GM20000 (cell line): ENCODE measurements around the gene MAGIX.

ENCODE experiments used
- DNase-seq: peaks from one replicate; pipeline ENCODE4 v3.0.0; 2012; ENCODE audit warnings: low spot score
- TF ChIP-seq, protein P1 (sequence below): IDR thresholded peaks from 2 replicates; pipeline ENCODE4 v1.5.1; 2012; ENCODE audit warnings: mild to moderate bottlenecking, control low read depth; ENCODE audit errors: extremely low read depth, missing control alignments

MAGIX gene

DNA sequence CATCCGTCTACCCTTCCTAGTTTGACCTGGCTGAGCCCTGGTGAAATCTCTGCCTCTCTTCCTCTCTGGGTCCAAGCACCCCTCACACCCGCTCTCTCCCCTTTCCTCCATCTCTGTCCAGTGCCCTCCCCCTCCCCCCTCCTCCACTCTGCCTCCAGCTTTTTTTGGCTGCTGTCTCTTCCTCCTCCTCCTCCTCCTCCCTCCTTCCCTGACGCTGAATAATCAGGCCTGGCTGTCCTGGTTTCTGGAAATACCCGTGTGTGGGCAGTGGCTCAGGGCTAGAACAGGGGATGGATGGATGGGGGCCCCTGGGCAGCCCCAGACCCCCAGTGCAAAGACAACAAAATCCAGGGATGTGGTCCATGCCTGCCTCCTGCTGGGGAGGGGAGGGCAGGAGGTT is 42.2 kb downstream of the MAGIX start:
- TF ChIP-seq, protein P1, sequence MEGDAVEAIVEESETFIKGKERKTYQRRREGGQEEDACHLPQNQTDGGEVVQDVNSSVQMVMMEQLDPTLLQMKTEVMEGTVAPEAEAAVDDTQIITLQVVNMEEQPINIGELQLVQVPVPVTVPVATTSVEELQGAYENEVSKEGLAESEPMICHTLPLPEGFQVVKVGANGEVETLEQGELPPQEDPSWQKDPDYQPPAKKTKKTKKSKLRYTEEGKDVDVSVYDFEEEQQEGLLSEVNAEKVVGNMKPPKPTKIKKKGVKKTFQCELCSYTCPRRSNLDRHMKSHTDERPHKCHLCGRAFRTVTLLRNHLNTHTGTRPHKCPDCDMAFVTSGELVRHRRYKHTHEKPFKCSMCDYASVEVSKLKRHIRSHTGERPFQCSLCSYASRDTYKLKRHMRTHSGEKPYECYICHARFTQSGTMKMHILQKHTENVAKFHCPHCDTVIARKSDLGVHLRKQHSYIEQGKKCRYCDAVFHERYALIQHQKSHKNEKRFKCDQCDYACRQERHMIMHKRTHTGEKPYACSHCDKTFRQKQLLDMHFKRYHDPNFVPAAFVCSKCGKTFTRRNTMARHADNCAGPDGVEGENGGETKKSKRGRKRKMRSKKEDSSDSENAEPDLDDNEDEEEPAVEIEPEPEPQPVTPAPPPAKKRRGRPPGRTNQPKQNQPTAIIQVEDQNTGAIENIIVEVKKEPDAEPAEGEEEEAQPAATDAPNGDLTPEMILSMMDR: no peak
- DNase-seq: no peak

DNA sequence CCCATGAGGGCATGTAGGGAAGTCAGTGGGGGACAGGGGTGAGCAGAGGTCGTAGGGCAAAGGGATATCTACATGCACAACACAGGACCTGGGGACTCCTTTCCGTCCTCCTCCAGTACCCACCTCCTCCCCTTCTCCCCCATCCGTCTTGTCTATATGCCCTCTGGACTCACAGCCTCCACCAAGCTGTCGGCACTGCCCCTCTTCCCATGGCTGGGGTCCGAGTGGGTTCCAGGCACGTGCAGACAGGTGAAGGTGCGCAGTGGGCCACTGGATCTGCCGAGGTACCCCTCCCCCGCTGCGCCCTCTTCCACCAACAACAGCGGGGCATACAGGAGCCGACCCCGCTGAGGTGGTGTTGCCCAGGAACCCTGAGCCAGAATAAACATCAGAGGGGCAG is 42.9 kb downstream of the MAGIX start:
- no peak for DNase-seq

DNA sequence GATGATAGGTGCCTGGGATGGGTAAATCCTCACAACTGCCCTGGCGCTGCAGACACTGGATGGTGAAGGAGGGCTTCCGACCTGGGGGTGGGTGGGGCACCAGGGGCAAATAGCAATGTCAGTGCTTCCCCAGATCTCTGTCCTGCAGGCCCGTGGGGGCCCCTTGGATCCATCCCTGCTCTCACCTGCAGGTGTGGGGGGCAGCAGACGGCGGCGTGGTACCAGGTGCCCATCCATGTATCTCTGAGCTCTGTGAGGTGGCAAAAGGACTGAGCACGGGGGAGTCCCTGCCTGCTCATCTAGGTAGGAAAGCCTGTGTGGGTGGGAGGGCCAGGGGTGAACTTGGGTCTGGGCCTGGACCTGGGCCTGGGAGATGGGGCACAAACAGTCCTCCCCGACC is 44.0 kb downstream of the MAGIX start:
- TF ChIP-seq, protein P1: no peak
- DNase-seq: no peak

More for the DNA sequence above, 42.9 kb downstream of the MAGIX start:
- TF ChIP-seq, protein P1: no peak

DNA sequence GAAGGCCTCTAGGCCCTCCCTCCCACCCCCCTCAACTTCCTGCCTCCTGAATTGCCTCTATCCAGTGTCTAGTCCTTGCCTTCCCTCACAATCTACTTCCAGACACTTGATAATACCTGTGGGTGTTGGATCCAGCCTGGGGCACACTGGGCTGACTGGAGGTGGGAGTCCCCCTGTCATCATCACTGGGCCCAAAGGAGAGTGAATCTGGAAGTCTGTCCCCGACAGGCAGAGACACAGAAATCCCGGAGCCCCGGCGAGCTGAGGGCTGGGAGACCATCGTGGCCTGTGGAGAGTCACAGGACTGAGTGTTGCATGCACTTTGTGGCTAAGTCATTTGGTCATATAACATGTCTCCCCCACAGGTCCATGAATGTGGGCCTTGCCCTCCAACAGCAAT is 45.8 kb downstream of the MAGIX start:
- TF ChIP-seq, protein P1: no peak
- DNase-seq: no peak

DNA sequence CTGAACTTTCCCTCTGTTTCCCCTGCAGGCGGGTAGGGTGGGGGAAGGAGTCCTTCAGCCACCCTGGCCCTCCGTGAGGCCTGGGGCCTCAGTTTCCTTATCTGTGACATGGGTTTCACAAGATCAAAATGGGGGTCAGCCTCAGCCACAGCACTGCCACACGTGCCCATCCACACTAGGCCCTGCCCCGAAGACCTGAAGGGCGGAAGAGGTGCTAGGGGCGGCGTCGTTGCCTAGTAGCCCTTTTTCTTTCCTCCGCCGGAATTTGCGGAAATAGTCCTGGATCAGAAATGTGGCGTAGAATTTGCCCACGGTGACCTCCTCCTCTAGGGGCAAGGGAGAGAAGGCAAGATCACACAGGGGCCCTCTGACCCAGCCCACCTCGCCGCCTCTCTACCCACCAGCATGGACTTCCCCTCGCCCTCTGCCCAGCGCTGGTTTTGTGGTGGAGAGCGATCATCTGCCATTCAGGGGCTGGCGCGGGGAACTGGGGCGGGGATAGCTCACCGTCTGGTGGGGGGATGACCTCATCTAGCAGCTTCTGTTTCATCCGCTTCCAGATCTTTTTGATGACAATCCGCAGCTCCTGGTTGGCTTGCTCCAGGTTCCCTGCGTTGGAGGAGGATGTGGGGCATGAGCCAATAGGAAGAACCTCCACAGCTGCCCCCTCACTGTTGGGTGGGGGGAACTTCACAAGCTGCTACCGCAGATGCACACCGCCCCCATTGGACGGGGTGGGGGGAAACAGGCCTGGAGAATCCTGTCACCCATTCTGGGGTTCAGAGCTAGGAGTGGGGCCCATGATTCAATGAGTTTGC is 47.1 kb downstream of the MAGIX start:
- DNase-seq: no peak
- TF ChIP-seq, protein P1: no peak

DNA sequence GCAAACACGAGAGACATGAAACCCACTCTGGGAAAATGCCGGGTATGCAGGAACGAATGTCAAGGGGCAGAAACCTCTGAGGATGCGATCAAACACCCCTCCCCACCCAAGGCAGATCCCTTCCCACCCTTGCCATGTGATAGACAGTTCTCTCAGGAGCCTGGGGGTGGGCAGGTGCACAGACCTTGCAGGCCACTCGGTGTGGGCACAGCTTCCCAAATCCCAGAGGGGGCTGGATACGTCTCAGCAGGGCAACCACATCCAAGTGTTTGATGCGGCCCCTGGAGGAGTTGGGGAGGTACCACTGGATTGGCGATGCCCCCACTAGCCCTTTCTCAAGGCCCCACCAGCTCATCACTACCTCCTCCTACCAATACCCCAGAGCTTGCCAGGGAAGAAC is 47.8 kb downstream of the MAGIX start:
- DNase-seq: no peak

DNA sequence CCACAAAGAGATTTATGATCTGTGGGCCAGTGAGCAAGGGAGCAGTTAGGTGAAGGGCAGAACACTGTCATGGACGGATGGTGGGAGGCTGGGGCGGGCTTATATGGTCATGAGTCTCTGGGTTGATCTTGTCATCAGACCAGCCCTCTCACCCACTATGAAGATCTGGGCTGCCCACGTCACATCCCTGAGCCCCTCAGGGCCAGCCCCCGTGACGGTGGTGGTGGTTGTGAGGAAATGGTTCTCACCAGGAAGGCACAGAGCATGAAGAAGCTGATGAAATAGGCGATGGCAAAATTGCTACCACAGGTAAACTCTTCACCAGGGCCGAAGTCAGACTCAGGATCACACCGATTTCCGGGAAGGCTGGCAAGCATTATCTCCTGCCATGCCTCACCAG is 48.5 kb downstream of the MAGIX start:
- TF ChIP-seq, protein P1: no peak
- DNase-seq: no peak

More for the DNA sequence above, 47.8 kb downstream of the MAGIX start:
- TF ChIP-seq, protein P1: no peak
